ENCODE data around the gene ZDHHC8.

Gene ZDHHC8

GRCh38 chr22:20128619-20128901 is 3.0 kb upstream of the ZDHHC8 start:
- TF ChIP-seq CTCF (IDR thresholded peaks at IDR 0.05; ENCODE audit: low read depth, low read length) (no peak), EZH2phosphoT487 (IDR thresholded peaks at IDR 0.05; ENCODE audit: low read depth) (no peak)
- H3K9ac ChIP-seq (ENCODE audit: low read length) = no peak overlapping the region
- H3K4me1 ChIP-seq (ENCODE audit: low read length) = peaks cover 13% of the 10 kb centered on the region
- H4K20me1 ChIP-seq (ENCODE audit: insufficient read depth, low read length) = peaks cover 41% of the 10 kb centered on the region
- peaks cover 40% of the 10 kb centered on the region for H3K36me3 ChIP-seq (replicated peaks; ENCODE audit: low read depth, low read length)
- H2AFZ ChIP-seq (ENCODE audit: low read depth, low read length) = no peak overlapping the region
- no peaks in the 10 kb centered on the region for H3K27me3 ChIP-seq (ENCODE audit: low read depth, low read length)
- no peak overlapping the region for H3K4me2 ChIP-seq (ENCODE audit: low read length)
- H3K79me2 ChIP-seq (ENCODE audit: low read length) = peaks cover 29% of the 10 kb centered on the region
- H3K27ac ChIP-seq (ENCODE audit: low read length) = no peak overlapping the region
- no peak overlapping the region for H3K4me3 ChIP-seq (ENCODE audit: low read length)
- no peaks in the 10 kb centered on the region for H3K9me3 ChIP-seq (ENCODE audit: insufficient read depth, low read length)

GRCh38 chr22:20128902-20129746 is 2.5 kb upstream of the ZDHHC8 start:
- Histone ChIP-seq H3K79me2 (ENCODE audit: low read length) (peaks cover 28% of the 10 kb centered on the region), H3K9ac (ENCODE audit: low read length) (no peak overlapping the region), H3K27me3 (ENCODE audit: low read depth, low read length) (no peaks in the 10 kb centered on the region), H3K4me2 (ENCODE audit: low read length) (no peak overlapping the region), H3K9me3 (ENCODE audit: insufficient read depth, low read length) (no peaks in the 10 kb centered on the region), H3K27ac (ENCODE audit: low read length) (no peak overlapping the region), H3K36me3 (replicated peaks; ENCODE audit: low read depth, low read length) (peaks cover 34% of the 10 kb centered on the region), H3K4me1 (ENCODE audit: low read length) (peaks cover 13% of the 10 kb centered on the region), H4K20me1 (ENCODE audit: insufficient read depth, low read length) (peaks cover 35% of the 10 kb centered on the region), H3K4me3 (ENCODE audit: low read length) (no peak overlapping the region), H2AFZ (ENCODE audit: low read depth, low read length) (no peak overlapping the region)
- peak; percentile 62 for TF ChIP-seq CTCF (IDR thresholded peaks at IDR 0.05; ENCODE audit: low read depth, low read length)
- TF ChIP-seq EZH2phosphoT487 (IDR thresholded peaks at IDR 0.05; ENCODE audit: low read depth) = no peak

GRCh38 chr22:20129747-20130014 is 1.9 kb upstream of the ZDHHC8 start:
- no peak overlapping the region for H3K9ac ChIP-seq (ENCODE audit: low read length)
- H4K20me1 ChIP-seq (ENCODE audit: insufficient read depth, low read length) = peaks cover 34% of the 10 kb centered on the region
- H3K36me3 ChIP-seq (replicated peaks; ENCODE audit: low read depth, low read length) = peaks cover 30% of the 10 kb centered on the region
- H2AFZ ChIP-seq (ENCODE audit: low read depth, low read length) = no peak overlapping the region
- H3K27ac ChIP-seq (ENCODE audit: low read length) = no peak overlapping the region
- H3K79me2 ChIP-seq (ENCODE audit: low read length) = peaks cover 28% of the 10 kb centered on the region
- H3K4me3 ChIP-seq (ENCODE audit: low read length) = no peak overlapping the region
- no peaks in the 10 kb centered on the region for H3K27me3 ChIP-seq (ENCODE audit: low read depth, low read length)
- H3K4me1 ChIP-seq (ENCODE audit: low read length) = peaks cover 13% of the 10 kb centered on the region
- no peak overlapping the region for H3K4me2 ChIP-seq (ENCODE audit: low read length)
- TF ChIP-seq CTCF (IDR thresholded peaks at IDR 0.05; ENCODE audit: low read depth, low read length) = no peak
- no peak for TF ChIP-seq EZH2phosphoT487 (IDR thresholded peaks at IDR 0.05; ENCODE audit: low read depth)
- H3K9me3 ChIP-seq (ENCODE audit: insufficient read depth, low read length) = no peaks in the 10 kb centered on the region

GRCh38 chr22:20130319-20130718 is 1.3 kb upstream of the ZDHHC8 start:
- H3K79me2 ChIP-seq (ENCODE audit: low read length) = peaks cover 30% of the 10 kb centered on the region
- peaks cover 13% of the 10 kb centered on the region for H3K4me1 ChIP-seq (ENCODE audit: low read length)
- no peak overlapping the region for H3K27ac ChIP-seq (ENCODE audit: low read length)
- H2AFZ ChIP-seq (ENCODE audit: low read depth, low read length) = peak overlapping the region; percentile 24; the same call in 1 of the 2 replicates
- peak overlapping the region; percentile 95 for H3K4me3 ChIP-seq (ENCODE audit: low read length)
- H4K20me1 ChIP-seq (ENCODE audit: insufficient read depth, low read length) = peaks cover 30% of the 10 kb centered on the region
- TF ChIP-seq EZH2phosphoT487 (IDR thresholded peaks at IDR 0.05; ENCODE audit: low read depth) = no peak
- peak; percentile 23; the same call in 1 of the 2 replicates for TF ChIP-seq CTCF (IDR thresholded peaks at IDR 0.05; ENCODE audit: low read depth, low read length)
- H3K36me3 ChIP-seq (replicated peaks; ENCODE audit: low read depth, low read length) = peaks cover 24% of the 10 kb centered on the region
- no peak overlapping the region for H3K9ac ChIP-seq (ENCODE audit: low read length)
- no peaks in the 10 kb centered on the region for H3K9me3 ChIP-seq (ENCODE audit: insufficient read depth, low read length)
- no peaks in the 10 kb centered on the region for H3K27me3 ChIP-seq (ENCODE audit: low read depth, low read length)
- peak overlapping the region; percentile 85 for H3K4me2 ChIP-seq (ENCODE audit: low read length)

Data from OCI-LY3 (cell line).